Measurements from ENCODE around the gene DEPDC4. TPM values are rescaled to one million over a fixed set of nuclear protein-coding genes. Genes with fewer than 3 reads are reported as not detected.
A peak's percentile ranks its signal among the peaks of the same experiment; 100 is the strongest.

Gene DEPDC4
- total and polyA plus RNA-seq, 2 experiments from 2014 or later: 2.2 to 9.4 TPM

GRCh38 chr12:100216337-100216736 is 50.5 kb downstream of the DEPDC4 start (continued):
- TF ChIP-seq ZNF462 (CRISPR knock-in tag; IDR thresholded peaks at IDR 0.05) (no peak), CREB1 (CRISPR knock-in tag; IDR thresholded peaks at IDR 0.05; ENCODE audit: low read depth) (no peak), EZH2phosphoT487 (IDR thresholded peaks at IDR 0.05; ENCODE audit: unreplicated experiment) (no peak)

GRCh38 chr12:100215209-100215608 is 51.7 kb downstream of the DEPDC4 start:
- H3K9me2 ChIP-seq (ENCODE audit: insufficient read depth): no peaks in the 10 kb centered on the region
- no peak for DNase-seq (ENCODE audit: low spot score)
- Mint-ChIP-seq H3K36me3 (ENCODE audit: low read depth) (peaks cover 34% of the 10 kb centered on the region; the same call in 2 of the 3 replicates), H3K27me3 (ENCODE audit: insufficient read depth, low read depth, poor library complexity) (no peaks in the 10 kb centered on the region), H3K27ac (no peak overlapping the region), H3K4me1 (no peaks in the 10 kb centered on the region), H3K9me3 (no peaks in the 10 kb centered on the region), H3K4me3 (no peak overlapping the region)
- no peaks in the 10 kb centered on the region for H3K27me3 ChIP-seq (ENCODE audit: insufficient read depth)
- peaks cover 25% of the 10 kb centered on the region; the same call in 1 of the 2 replicates for H3K36me3 ChIP-seq (ENCODE audit: insufficient read depth)
- H3F3A ChIP-seq (replicated peaks; ENCODE audit: low read depth): no peaks in the 10 kb centered on the region
- H3K79me2 ChIP-seq (replicated peaks; ENCODE audit: insufficient read depth): no peaks in the 10 kb centered on the region
- no peak for ATAC-seq
- no peaks in the 10 kb centered on the region for H4K20me1 ChIP-seq (replicated peaks; ENCODE audit: insufficient read depth)
- no peak overlapping the region for H2AFZ ChIP-seq
- H3K27ac ChIP-seq (ENCODE audit: low read depth): 0 out of 2 replicates have a peak overlapping the region, but pooled peaks have one; percentile 16
- H3K4me2 ChIP-seq: no peak overlapping the region
- no peak overlapping the region for H3K4me3 ChIP-seq
- H3K4me1 ChIP-seq (ENCODE audit: insufficient read depth): no peaks in the 10 kb centered on the region
- no peak for TF ChIP-seq STAT1 (IDR thresholded peaks at IDR 0.05; ENCODE audit: unreplicated experiment)
- no peak for TF ChIP-seq ZNF114 (CRISPR knock-in tag; IDR thresholded peaks at IDR 0.05)
- no peak for TF ChIP-seq JUNB (IDR thresholded peaks at IDR 0.05; ENCODE audit: unreplicated experiment)
- no peak for TF ChIP-seq ZNF462 (CRISPR knock-in tag; IDR thresholded peaks at IDR 0.05)
